Suprapubic skin (tissue), 4 donors: ENCODE measurements around the gene STX4.

Experiments used
- CTCF ChIP-seq, 2 donors: fragments of 200-600 bp in 1 of 2; fragments of 450-650 bp in 1 of 2; sonication (generic) in 1 of 2; IDR thresholded peaks; one replicate each; pipeline ENCODE4 v1.5.1; 2016 to 2019; ENCODE audit warnings: antibody characterized with exemption in 2 of 2, mild to moderate bottlenecking in 1 of 2, moderate library complexity in 1 of 2
- POLR2A ChIP-seq, 2 donors: fragments of 450-650 bp; IDR thresholded peaks; one replicate each; pipeline ENCODE4 v1.6.1; 2017; ENCODE audit warnings: antibody characterized with exemption in 2 of 2, mild to moderate bottlenecking in 2 of 2, moderate library complexity in 2 of 2
- POLR2AphosphoS5 ChIP-seq, 3 donors: sonication (generic); formaldehyde crosslinking; IDR thresholded peaks; one replicate each; pipeline ENCODE4 v1.6.1; 2017; ENCODE audit warnings: antibody characterized with exemption in 3 of 3

GRCh38 chr16:31061813-31062440, 28.6 kb downstream of the STX4 start:
- TF ChIP-seq POLR2A (IDR thresholded peaks at IDR 0.05): no peak
- no peak for TF ChIP-seq CTCF (IDR thresholded peaks at IDR 0.05)
- no peak for TF ChIP-seq POLR2AphosphoS5 (IDR thresholded peaks at IDR 0.05)
